CD4-positive, alpha-beta T cell (primary cell): ENCODE results near the gene ARIH1. TPM values are rescaled to one million over a fixed set of nuclear protein-coding genes. Genes with fewer than 3 reads are reported as not detected.
A peak's percentile ranks its signal among the peaks of the same experiment; 100 is the strongest.

ENCODE experiments used
- ATAC-seq: fragments of 200-7000 bp; cut with Tn5 transposase; one replicate; pipeline ENCODE4 v1.10.0; 2022; ENCODE audit warnings: mild to moderate bottlenecking; ENCODE audit not compliant: poor library complexity
- CTCF ChIA-PET: fragments of 350-600 bp; sonication (Branson Sonifier 250); formaldehyde crosslinking; loops from one replicate; lab custom pipeline; 2021; ENCODE audit warnings: antibody characterized with exemption, inconsistent platforms; lab: Charles Lee
- POLR2A ChIA-PET: fragments of 350-600 bp; sonication (Branson Sonifier 250); formaldehyde crosslinking; loops from one replicate; lab custom pipeline; 2021; ENCODE audit warnings: antibody characterized with exemption, inconsistent platforms; lab: Charles Lee
- DNase-seq, 14 experiments: peaks; one replicate each; pipeline ENCODE4 v3.0.0-alpha.2; 2013 to 2020; ENCODE audit warnings: mixed read lengths in 2 of 14
- H3K27ac ChIP-seq, 2 donors: one replicate each; pipeline versions ENCODE4 v1.5.1 to v1.7.0; 2013; ENCODE audit warnings: low read length in 2 of 2, low read depth in 1 of 2, mild to moderate bottlenecking in 1 of 2
- H3K27me3 ChIP-seq, 2 experiments: 1 replicate in 1 of 2; 2 replicates in 1 of 2; pipeline versions ENCODE4 v1.6.1 to v1.7.0; 2013; ENCODE audit warnings: low read length in 2 of 2, control low read depth in 1 of 2, mild to moderate bottlenecking in 1 of 2, moderate library complexity in 1 of 2; ENCODE audit not compliant: insufficient read depth in 2 of 2, control insufficient read depth in 1 of 2
- H3K36me3 ChIP-seq: one replicate; pipeline ENCODE4 v1.6.1; 2013; ENCODE audit warnings: low read length, control low read depth; ENCODE audit not compliant: insufficient read depth
- H3K4me1 ChIP-seq: one replicate; pipeline ENCODE4 v1.6.1; 2013; ENCODE audit warnings: low read length, control low read depth; ENCODE audit not compliant: insufficient read depth
- H3K4me3 ChIP-seq: one replicate; pipeline ENCODE4 v1.5.1; 2013; ENCODE audit warnings: mild to moderate bottlenecking, low read length, moderate library complexity
- H3K9me3 ChIP-seq, 2 experiments: 1 replicate in 1 of 2; 2 replicates in 1 of 2; pipeline versions ENCODE4 v1.6.1 to v1.7.0; 2013; ENCODE audit warnings: low read length in 2 of 2, mild to moderate bottlenecking in 2 of 2, control low read depth in 1 of 2, moderate library complexity in 1 of 2; ENCODE audit not compliant: control insufficient read depth in 1 of 2, insufficient read depth in 1 of 2
- H3K27ac Mint-ChIP-seq: one replicate; pipeline ENCODE4 v1.8.0; 2020; ENCODE audit warnings: mixed read lengths
- H3K27me3 Mint-ChIP-seq: one replicate; pipeline ENCODE4 v1.8.0; 2021; ENCODE audit warnings: mixed read lengths
- H3K36me3 Mint-ChIP-seq: one replicate; pipeline ENCODE4 v1.8.0; 2021; ENCODE audit warnings: low read depth, mixed read lengths
- H3K4me1 Mint-ChIP-seq: one replicate; pipeline ENCODE4 v1.8.0; 2021; ENCODE audit warnings: low read depth, mixed read lengths
- H3K4me3 Mint-ChIP-seq: one replicate; pipeline ENCODE4 v1.8.0; 2020; ENCODE audit warnings: mild to moderate bottlenecking, mixed read lengths
- H3K9me3 Mint-ChIP-seq: one replicate; pipeline ENCODE4 v1.8.0; 2020; ENCODE audit warnings: mixed read lengths
- intact Hi-C, 2 experiments: fragments of 100-400 bp; cut with DNase I in 1 of 2; cut with micrococcal nuclease in 1 of 2; formaldehyde crosslinking; loops; one replicate each; pipeline versions ENCODE4 v1.15.1 to v1.9.0; 2023 to 2025; cut with DNase I, micrococcal nuclease
- total RNA-seq, 174 experiments: library from RNA in 2 of 174; stranded (reverse) in 2 of 174; gene quantifications; one replicate each; pipeline ENCODE4 v1.2.3 and lab custom pipeline; 2021 to 2026
- TF ChIP-seq, protein P1 (sequence below): fragments of 200-600 bp; IDR thresholded peaks from one replicate; pipeline ENCODE4 v1.8.0; 2022; ENCODE audit warnings: antibody characterized with exemption, mild to moderate bottlenecking

ARIH1 gene
- total RNA-seq, 2 experiments from 2014 or later = 281 to 283 TPM

DNA sequence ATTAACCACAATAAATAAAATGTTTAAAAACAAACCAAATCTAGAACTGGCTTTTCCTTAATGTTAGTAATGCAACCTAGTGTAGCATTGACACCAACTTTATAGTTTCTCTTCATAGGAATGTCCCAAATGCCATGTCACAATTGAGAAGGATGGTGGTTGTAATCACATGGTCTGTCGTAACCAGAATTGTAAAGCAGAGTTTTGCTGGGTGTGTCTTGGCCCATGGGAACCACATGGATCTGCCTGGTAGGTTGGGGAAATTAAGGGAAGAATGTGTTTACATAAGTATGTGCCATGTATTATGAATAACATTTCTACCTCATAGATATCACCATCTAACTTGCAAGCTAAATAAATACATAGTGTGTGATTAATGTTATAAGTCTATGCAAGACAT, 95.9 kb downstream of the ARIH1 start:
- Histone ChIP-seq H3K27me3 (no peaks in the 10 kb centered on the region), H3K36me3 (peaks cover 76% of the 10 kb centered on the region), H3K9me3 (no peaks in the 10 kb centered on the region), H3K4me1 (no peaks in the 10 kb centered on the region), H3K27ac (no peak overlapping the region), H3K4me3 (no peak overlapping the region)
- ATAC-seq (no peak), DNase-seq (no peak)
- TF ChIP-seq, protein P1, sequence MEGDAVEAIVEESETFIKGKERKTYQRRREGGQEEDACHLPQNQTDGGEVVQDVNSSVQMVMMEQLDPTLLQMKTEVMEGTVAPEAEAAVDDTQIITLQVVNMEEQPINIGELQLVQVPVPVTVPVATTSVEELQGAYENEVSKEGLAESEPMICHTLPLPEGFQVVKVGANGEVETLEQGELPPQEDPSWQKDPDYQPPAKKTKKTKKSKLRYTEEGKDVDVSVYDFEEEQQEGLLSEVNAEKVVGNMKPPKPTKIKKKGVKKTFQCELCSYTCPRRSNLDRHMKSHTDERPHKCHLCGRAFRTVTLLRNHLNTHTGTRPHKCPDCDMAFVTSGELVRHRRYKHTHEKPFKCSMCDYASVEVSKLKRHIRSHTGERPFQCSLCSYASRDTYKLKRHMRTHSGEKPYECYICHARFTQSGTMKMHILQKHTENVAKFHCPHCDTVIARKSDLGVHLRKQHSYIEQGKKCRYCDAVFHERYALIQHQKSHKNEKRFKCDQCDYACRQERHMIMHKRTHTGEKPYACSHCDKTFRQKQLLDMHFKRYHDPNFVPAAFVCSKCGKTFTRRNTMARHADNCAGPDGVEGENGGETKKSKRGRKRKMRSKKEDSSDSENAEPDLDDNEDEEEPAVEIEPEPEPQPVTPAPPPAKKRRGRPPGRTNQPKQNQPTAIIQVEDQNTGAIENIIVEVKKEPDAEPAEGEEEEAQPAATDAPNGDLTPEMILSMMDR = no peak
- Mint-ChIP-seq H3K27ac (no peak overlapping the region), H3K9me3 (no peaks in the 10 kb centered on the region), H3K27me3 (no peaks in the 10 kb centered on the region), H3K4me1 (no peaks in the 10 kb centered on the region), H3K4me3 (no peak overlapping the region), H3K36me3 (peaks cover 94% of the 10 kb centered on the region)
- ChIA-PET CTCF (no interaction called here), POLR2A (interaction anchor here (0.6 kb wide), 1 partner anchor 273 kb away, joined by 3 read pairs; no protein-coding TSS in a partner anchor)
- intact Hi-C loops = no loop called here

DNA sequence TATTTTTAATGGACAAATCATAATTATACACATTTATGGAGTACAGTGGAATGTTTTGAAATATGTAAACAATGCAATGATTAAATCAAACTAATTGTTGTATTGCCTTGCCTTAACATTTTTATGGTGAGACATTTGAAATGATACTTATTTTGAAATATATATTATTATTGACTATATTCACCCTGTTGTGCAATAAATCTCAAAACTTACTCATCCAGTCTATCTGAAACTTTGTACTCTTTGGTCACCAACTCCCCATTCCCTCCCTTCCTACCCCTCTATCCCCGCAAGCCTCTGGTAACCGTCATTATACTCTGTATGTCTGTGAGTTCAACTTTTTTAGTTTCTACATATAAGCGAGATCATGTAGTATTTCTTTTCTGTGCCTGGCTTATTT, 105.7 kb downstream of the ARIH1 start:
- ATAC-seq (no peak), DNase-seq (no peak)
- CTCF ChIA-PET = no interaction called here
- POLR2A ChIA-PET = no interaction called here
- Mint-ChIP-seq H3K4me1 (no peaks in the 10 kb centered on the region), H3K27ac (no peak overlapping the region), H3K27me3 (no peaks in the 10 kb centered on the region), H3K4me3 (no peak overlapping the region), H3K36me3 (peaks cover 93% of the 10 kb centered on the region), H3K9me3 (no peaks in the 10 kb centered on the region)
- TF ChIP-seq, protein P1 = no peak
- Histone ChIP-seq H3K4me3 (no peak overlapping the region), H3K27ac (no peak overlapping the region), H3K4me1 (no peaks in the 10 kb centered on the region), H3K27me3 (no peaks in the 10 kb centered on the region), H3K9me3 (peaks cover 0 to 4% of the 10 kb centered on the region in 2 experiments), H3K36me3 (peaks cover 85% of the 10 kb centered on the region)
- intact Hi-C loops = no loop called here

DNA sequence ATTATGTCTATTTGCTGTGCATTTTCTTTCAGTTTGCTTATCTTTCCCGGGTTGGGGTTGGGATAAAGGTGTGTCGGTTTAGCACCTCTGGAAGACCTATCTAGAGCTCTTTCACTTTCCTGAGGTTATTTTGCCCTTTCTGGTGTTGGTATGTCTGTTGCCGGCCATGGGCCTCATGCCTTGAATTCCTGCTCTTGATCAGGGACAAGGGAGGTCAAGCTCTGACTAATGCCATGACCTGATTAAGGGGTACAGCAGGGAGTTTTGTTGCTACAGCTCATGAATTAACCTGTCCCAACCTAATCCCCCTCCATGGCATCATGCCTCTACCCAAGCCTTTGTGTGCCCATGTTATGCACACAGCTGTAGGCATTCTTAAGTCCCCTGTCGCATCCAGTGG, 109.9 kb downstream of the ARIH1 start:
- no peak overlapping the region for H3K27ac ChIP-seq
- no peaks in the 10 kb centered on the region for H3K9me3 Mint-ChIP-seq
- H3K27me3 ChIP-seq = no peaks in the 10 kb centered on the region
- intact Hi-C loops = no loop called here
- H3K36me3 ChIP-seq = peaks cover 68% of the 10 kb centered on the region
- TF ChIP-seq, protein P1 = no peak
- peaks cover 10% of the 10 kb centered on the region for H3K4me1 Mint-ChIP-seq
- no peaks in the 10 kb centered on the region for H3K27me3 Mint-ChIP-seq
- no peak overlapping the region for H3K4me3 Mint-ChIP-seq
- POLR2A ChIA-PET = no interaction called here
- ATAC-seq = no peak
- peak overlapping the region; percentile 31 for H3K27ac Mint-ChIP-seq
- CTCF ChIA-PET = no interaction called here
- DNase-seq = no peak
- no peaks in the 10 kb centered on the region for H3K4me1 ChIP-seq
- H3K9me3 ChIP-seq = no peaks in the 10 kb centered on the region
- H3K36me3 Mint-ChIP-seq = peaks cover 83% of the 10 kb centered on the region
- no peak overlapping the region for H3K4me3 ChIP-seq
